Sigmoid colon (tissue), 4 donors: ENCODE measurements around the gene TMEM144.

Experiments used
- CTCF ChIP-seq, 4 experiments: fragments of 450-650 bp in 3 of 4; fragments of 200-600 bp in 1 of 4; IDR thresholded peaks; one replicate each; pipeline ENCODE4 v1.5.1; 2016 to 2019; ENCODE audit warnings: antibody characterized with exemption in 4 of 4, mild to moderate bottlenecking in 3 of 4, moderate library complexity in 2 of 4
- EP300 ChIP-seq, 4 donors: sonication (generic); formaldehyde crosslinking; IDR thresholded peaks; one replicate each; pipeline ENCODE4 v1.6.1; 2017; ENCODE audit warnings: antibody characterized with exemption in 4 of 4
- POLR2A ChIP-seq, 2 donors: fragments of 450-650 bp; IDR thresholded peaks; one replicate each; pipeline ENCODE4 v1.6.1; 2016; ENCODE audit warnings: antibody characterized with exemption in 2 of 2, mild to moderate bottlenecking in 2 of 2, moderate library complexity in 2 of 2
- POLR2AphosphoS5 ChIP-seq, 4 donors: sonication (generic); formaldehyde crosslinking; IDR thresholded peaks; one replicate each; pipeline ENCODE4 v1.6.1; 2017; ENCODE audit warnings: antibody characterized with exemption in 4 of 4

- TF ChIP-seq CTCF (IDR thresholded peaks at IDR 0.05) (no peak), POLR2A (IDR thresholded peaks at IDR 0.05) (no peak), POLR2AphosphoS5 (IDR thresholded peaks at IDR 0.05) (no peak), EP300 (IDR thresholded peaks at IDR 0.05) (no peak)
Observed at GRCh38 chr4:158304694-158305093, 94.4 kb downstream of the TMEM144 start.
